Urinary bladder (tissue), 4 donors: ENCODE measurements around the gene DZIP1L. TPM values are rescaled to one million over a fixed set of nuclear protein-coding genes. Genes with fewer than 3 reads are reported as not detected.

Experiments used
- DNase-seq: peaks from one replicate; pipeline ENCODE4 v3.0.0-alpha.2; 2015; ENCODE audit errors: extremely low spot score
- H3K27ac ChIP-seq: one replicate; pipeline ENCODE4 v1.5.1; 2013; ENCODE audit warnings: low read depth, mild to moderate bottlenecking, moderate library complexity
- H3K36me3 ChIP-seq: one replicate; pipeline ENCODE4 v1.6.1; 2013; ENCODE audit warnings: mild to moderate bottlenecking, moderate library complexity; ENCODE audit not compliant: insufficient read depth
- H3K4me1 ChIP-seq: one replicate; pipeline ENCODE4 v1.6.1; 2013; ENCODE audit warnings: mild to moderate bottlenecking, moderate library complexity; ENCODE audit not compliant: insufficient read depth
- H3K4me3 ChIP-seq: one replicate; pipeline ENCODE4 v1.5.1; 2013; ENCODE audit warnings: low read depth, low read length
- WGBS: extraction: QIAGEN DNeasy Blood & Tissue Kit; methylation state at CpG from one replicate; pipeline ENCODE4 v1.1.7; 2013; 5-methylcytosine and 5-hydroxymethylcytosine counted together
- polyA plus RNA-seq: library from polyadenylated mRNA; stranded (reverse); fragments of 200-250 nt; gene quantifications from one replicate; pipeline ENCODE4 v1.2.3, GENCODE V29; 2013
- total RNA-seq: library from RNA; depleted of rRNA; stranded (reverse); fragments of >200 nt; gene quantifications from one replicate; pipeline ENCODE4 v1.2.3, GENCODE V29; 2014
- donor health status: healthy with polysubstance abuse.
- donor health status: healthy.

The DZIP1L gene
- total and polyA plus RNA-seq, 2 donors = 7.2 to 54.0 TPM

GRCh38 chr3:138049157-138049919 is 66.1 kb downstream of the DZIP1L start:
- H3K36me3 ChIP-seq = no peaks in the 10 kb centered on the region
- 94% methylated on average over 9 of the region's 9 CpGs for WGBS
- H3K27ac ChIP-seq = no peak overlapping the region
- DNase-seq = no peak
- H3K4me1 ChIP-seq = no peaks in the 10 kb centered on the region
- H3K4me3 ChIP-seq = no peak overlapping the region

- H3K36me3 ChIP-seq = no peaks in the 10 kb centered on the region
- H3K4me1 ChIP-seq = no peaks in the 10 kb centered on the region
- H3K4me3 ChIP-seq = no peak overlapping the region
- 70% methylated on average over 5 of the region's 5 CpGs for WGBS
- H3K27ac ChIP-seq = no peak overlapping the region
- DNase-seq = no peak
These were observed 67.7 kb downstream of the DZIP1L start for GRCh38 chr3:138047596-138048158.

DNA sequence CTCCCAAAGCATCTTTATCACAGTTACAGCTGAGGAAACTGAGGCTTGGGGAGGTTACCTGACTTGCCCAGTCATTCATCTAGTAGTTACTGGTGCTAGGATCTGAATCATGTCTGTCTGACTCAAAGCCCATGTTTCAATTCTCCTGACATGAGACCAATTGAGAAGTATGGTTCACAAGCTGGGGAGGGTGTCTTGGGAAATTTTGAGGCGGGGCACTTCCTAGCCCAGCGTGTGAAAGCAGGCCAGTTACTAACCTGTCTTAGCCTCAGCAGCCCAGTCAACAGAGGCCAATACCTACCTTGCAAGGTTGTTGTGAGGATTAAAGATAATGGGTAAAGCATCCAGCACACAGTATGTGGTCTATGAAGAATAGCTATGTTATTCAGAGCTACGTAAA is 68.5 kb downstream of the DZIP1L start:
- no peak overlapping the region for H3K27ac ChIP-seq
- H3K36me3 ChIP-seq = no peaks in the 10 kb centered on the region
- WGBS = 93% methylated on average over 3 of the region's 3 CpGs
- H3K4me1 ChIP-seq = no peaks in the 10 kb centered on the region
- H3K4me3 ChIP-seq = no peak overlapping the region
- no peak for DNase-seq

DNA sequence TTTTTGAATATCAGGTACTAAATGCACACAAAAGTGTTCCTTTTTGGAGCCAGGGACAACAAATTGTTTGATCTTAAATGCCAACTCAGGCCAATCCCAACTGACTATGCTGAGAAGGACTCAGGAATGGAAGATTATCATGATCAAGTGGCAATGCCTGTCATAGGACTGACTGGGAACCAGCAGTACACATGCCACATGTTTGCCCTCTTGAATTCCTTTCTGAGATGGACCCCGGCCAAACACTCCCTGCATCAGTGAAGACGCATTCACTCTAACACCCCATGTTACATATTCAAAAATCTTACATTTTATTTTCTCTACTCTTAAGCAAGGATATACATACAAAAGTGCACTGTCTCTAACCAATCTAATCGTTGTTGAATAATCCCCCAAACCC is 69.3 kb downstream of the DZIP1L start:
- Histone ChIP-seq H3K27ac (no peak overlapping the region), H3K36me3 (no peaks in the 10 kb centered on the region), H3K4me3 (no peak overlapping the region), H3K4me1 (no peaks in the 10 kb centered on the region)
- WGBS = 88% methylated on average over 3 of the region's 3 CpGs
- no peak for DNase-seq

DNA sequence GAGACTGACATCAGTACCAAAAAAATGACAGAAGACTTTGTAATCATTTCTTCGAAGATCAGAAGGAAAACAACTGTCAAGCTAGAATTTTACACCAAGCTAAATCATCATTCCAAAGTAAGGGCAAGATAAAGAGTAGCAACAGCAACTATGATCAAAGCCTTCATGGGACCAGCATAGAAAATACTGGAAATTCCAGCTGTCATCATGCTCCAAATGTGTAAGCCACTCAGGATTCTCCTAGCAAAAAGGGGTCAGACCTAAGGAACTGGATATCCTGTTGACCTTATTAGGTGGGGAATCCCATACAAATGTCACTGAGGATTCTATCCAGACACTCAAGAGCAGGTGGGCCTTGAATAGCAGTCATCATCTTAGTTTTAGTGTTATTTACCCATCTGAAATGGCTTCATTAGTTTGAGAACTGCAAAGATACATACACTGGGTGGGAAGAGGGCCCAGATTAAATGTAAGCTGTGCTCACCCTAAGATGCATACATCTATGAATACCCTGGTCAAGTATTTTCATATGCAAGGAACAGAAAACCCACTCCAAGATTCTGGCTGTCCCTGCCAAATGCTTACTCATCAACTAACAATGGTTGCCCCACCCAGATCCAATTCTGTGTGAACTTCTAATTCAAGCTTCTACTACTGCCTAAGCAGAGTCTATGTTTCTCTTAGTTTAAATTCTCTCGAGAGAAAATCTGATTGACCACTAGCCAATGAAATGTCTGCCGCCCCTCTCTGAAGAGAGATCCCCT is 72.0 kb downstream of the DZIP1L start:
- Histone ChIP-seq H3K27ac (no peak overlapping the region), H3K36me3 (no peaks in the 10 kb centered on the region), H3K4me3 (no peak overlapping the region), H3K4me1 (no peaks in the 10 kb centered on the region)
- DNase-seq = no peak
- WGBS = 53% methylated on average over 3 of the region's 3 CpGs

DNA sequence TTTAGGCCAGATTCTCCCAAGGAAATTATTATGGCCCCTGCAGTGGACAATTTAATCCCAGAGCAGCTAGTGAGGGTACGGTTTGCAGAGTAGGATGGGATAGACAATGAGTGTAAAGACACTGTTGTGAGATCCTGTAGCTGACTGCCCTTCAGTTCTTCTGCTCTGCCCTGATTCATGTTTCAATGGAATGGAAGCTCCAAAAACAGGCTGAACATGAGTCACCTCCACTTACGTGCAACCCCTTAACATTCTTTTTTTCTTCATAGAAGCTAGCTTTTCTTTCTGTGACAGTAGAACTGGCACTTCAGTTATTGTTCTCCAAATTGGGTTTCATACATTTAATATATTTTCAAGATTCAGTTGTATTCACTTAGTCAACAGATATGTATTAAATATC is 73.4 kb downstream of the DZIP1L start:
- no peaks in the 10 kb centered on the region for H3K36me3 ChIP-seq
- no peaks in the 10 kb centered on the region for H3K4me1 ChIP-seq
- H3K27ac ChIP-seq = no peak overlapping the region
- 85% methylated on average over 2 of the region's 2 CpGs for WGBS
- no peak overlapping the region for H3K4me3 ChIP-seq
- no peak for DNase-seq

GRCh38 chr3:138038725-138039462 is 76.5 kb downstream of the DZIP1L start:
- 97% methylated on average over 4 of the region's 4 CpGs for WGBS
- no peak overlapping the region for H3K27ac ChIP-seq
- no peak for DNase-seq
- no peaks in the 10 kb centered on the region for H3K4me1 ChIP-seq
- H3K36me3 ChIP-seq = no peaks in the 10 kb centered on the region
- H3K4me3 ChIP-seq = no peak overlapping the region

- no peak for DNase-seq
- no peaks in the 10 kb centered on the region for H3K4me1 ChIP-seq
- 94% methylated on average over 3 of the region's 3 CpGs for WGBS
These were observed 78.8 kb downstream of the DZIP1L start for GRCh38 chr3:138036572-138036971.

DNA sequence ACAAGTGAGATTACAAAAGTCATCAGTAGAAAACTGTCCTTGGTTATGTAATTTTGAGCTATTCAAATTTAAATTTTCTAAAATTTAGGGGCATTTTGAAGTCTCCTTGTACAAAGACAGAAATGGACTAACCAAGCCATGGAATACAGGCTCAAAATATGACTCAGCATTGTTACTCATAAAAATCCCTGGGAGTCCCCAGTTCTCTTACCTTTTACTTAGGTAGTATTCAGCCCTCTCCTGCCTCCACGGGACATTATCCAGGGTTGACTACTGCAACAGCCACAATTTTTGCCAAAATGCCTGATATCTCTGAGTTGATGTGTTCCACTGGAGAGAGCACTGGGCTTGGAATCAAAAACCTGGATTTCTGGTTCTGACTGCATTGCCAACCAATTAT is 80.5 kb downstream of the DZIP1L start:
- H3K27ac ChIP-seq = no peak overlapping the region
- DNase-seq = no peak

More at GRCh38 chr3:138036572-138036971, 78.8 kb downstream of the DZIP1L start:
- Histone ChIP-seq H3K36me3 (no peaks in the 10 kb centered on the region), H3K4me3 (no peak overlapping the region), H3K27ac (no peak overlapping the region)

DNA sequence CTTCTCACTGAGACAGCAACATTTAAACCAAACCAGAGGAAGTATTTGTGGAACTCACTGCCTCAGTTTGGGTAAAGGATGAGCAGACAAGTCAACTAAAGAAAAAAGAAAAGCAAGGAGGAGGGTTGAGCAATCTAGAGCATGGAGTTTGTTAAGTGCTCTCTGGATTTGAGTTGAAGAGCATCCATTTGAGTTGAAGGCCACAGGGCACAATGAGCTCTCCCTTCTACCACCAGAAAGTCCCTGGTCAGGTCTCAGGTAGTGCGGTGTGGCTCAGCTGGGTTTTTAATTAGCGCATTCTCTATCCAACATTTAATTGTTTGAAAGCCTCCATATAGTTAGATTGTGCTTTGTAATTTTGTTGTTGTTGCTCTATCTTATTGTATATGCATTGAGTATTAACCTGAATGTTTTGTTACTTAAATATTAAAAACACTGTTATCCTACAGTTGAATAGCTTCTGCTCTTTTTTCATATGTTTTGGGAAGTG is 82.2 kb downstream of the DZIP1L start:
- no peak overlapping the region for H3K4me3 ChIP-seq
- H3K36me3 ChIP-seq = no peaks in the 10 kb centered on the region
- WGBS = 97% methylated on average over 2 of the region's 2 CpGs
- no peaks in the 10 kb centered on the region for H3K4me1 ChIP-seq
- no peak overlapping the region for H3K27ac ChIP-seq
- DNase-seq = no peak

More for the DNA sequence above, 80.5 kb downstream of the DZIP1L start:
- H3K36me3 ChIP-seq = no peaks in the 10 kb centered on the region
- no peak overlapping the region for H3K4me3 ChIP-seq
- WGBS = 97% methylated on average over 1 of the region's 1 CpG
- no peaks in the 10 kb centered on the region for H3K4me1 ChIP-seq

GRCh38 chr3:138032567-138032966 is 82.8 kb downstream of the DZIP1L start:
- WGBS = 94% methylated on average over 3 of the region's 3 CpGs

GRCh38 chr3:138031536-138031935 is 83.9 kb downstream of the DZIP1L start:
- WGBS = 96% methylated on average over 3 of the region's 3 CpGs
- no peaks in the 10 kb centered on the region for H3K4me1 ChIP-seq
- no peak overlapping the region for H3K27ac ChIP-seq
- no peak overlapping the region for H3K4me3 ChIP-seq
- DNase-seq = no peak
- H3K36me3 ChIP-seq = no peaks in the 10 kb centered on the region

More at GRCh38 chr3:138032567-138032966, 82.8 kb downstream of the DZIP1L start:
- H3K4me3 ChIP-seq = no peak overlapping the region
- no peaks in the 10 kb centered on the region for H3K4me1 ChIP-seq
- H3K36me3 ChIP-seq = no peaks in the 10 kb centered on the region
- H3K27ac ChIP-seq = no peak overlapping the region
- DNase-seq = no peak

DNA sequence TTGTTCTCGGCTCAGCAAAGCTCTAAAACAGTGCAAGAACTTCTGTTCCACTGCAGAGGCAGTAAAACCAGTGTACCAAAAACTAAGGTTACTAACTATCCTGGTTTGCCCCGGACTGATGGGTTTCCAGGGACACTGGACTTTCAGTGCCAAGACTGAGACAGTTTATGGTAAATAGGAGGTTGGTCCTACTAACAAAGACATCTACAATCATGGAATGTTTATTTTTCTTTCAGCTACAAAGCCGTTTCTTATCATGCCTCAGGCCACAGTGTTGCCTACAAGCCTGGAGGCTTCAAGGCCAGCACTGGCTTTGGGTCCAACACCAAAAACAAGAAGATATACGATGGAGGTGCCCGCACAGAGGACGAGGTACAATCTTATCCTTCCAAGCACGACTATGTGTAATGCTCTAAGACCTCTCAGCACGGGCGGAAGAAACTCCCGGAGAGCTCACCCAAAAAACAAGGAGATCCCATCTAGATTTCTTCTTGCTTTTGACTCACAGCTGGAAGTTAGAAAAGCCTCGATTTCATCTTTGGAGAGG is 84.6 kb downstream of the DZIP1L start:
- 85% methylated on average over 11 of the region's 11 CpGs for WGBS

More for the DNA sequence above, 84.6 kb downstream of the DZIP1L start:
- H3K4me1 ChIP-seq = no peaks in the 10 kb centered on the region
- H3K36me3 ChIP-seq = no peaks in the 10 kb centered on the region
- no peak overlapping the region for H3K4me3 ChIP-seq
- no peak overlapping the region for H3K27ac ChIP-seq
- DNase-seq = no peak
